GM12878 (cell line): ENCODE measurements around the gene IL34. TPM values are rescaled to one million over a fixed set of nuclear protein-coding genes. Genes with fewer than 3 reads are reported as not detected.

ENCODE experiments used
- ATAC-seq: fragments of 200-7000 bp; cut with Tn5 transposase; 3 replicates; pipeline ENCODE4 v1.9.1; 2020; ENCODE audit warnings: mild to moderate bottlenecking, moderate library complexity
- BruUV-seq: library from RNA; stranded (reverse); fragments of 400-500 nt; replicated peaks from 2 replicates; lab custom pipeline; 2021; lab: Mats Ljungman, UMichigan
- CTCF ChIA-PET: fragments of 300-600 bp; sonication (Branson Sonifier 250); formaldehyde crosslinking; extraction: SDS; loops from one replicate; lab custom pipeline; 2021; ENCODE audit warnings: inconsistent platforms; lab: Yijun Ruan, JAX
- POLR2A ChIA-PET: fragments of 350-600 bp; formaldehyde crosslinking; extraction: SDS; loops from one replicate; lab custom pipeline; 2021; ENCODE audit warnings: inconsistent platforms; lab: Charles Lee
- RAD21 ChIA-PET: fragments of 300-600 bp; sonication (Branson Sonifier 250); formaldehyde crosslinking; loops from one replicate; lab custom pipeline; 2023; ENCODE audit warnings: antibody characterized with exemption; ENCODE audit not compliant: unreplicated experiment; lab: Charles Lee
- SMC1A ChIA-PET: fragments of 300-600 bp; sonication (Branson Sonifier 250); formaldehyde crosslinking; loops from one replicate; lab custom pipeline; 2023; ENCODE audit not compliant: unreplicated experiment, uncharacterized antibody; lab: Charles Lee
- DNase-seq: peaks from one replicate; pipeline ENCODE4 v3.0.0-alpha.2; 2011; ENCODE audit warnings: low read depth, low spot score
- FAIRE-seq: peaks from 3 replicates; lab custom pipeline; 2011; peaks lifted over from hg19 to GRCh38; lab: Jason Lieb, UNC
- H2AFZ ChIP-seq: 2 replicates; pipeline ENCODE4 v1.6.0; 2011; ENCODE audit warnings: low read depth, low read length, control low read depth; ENCODE audit not compliant: control insufficient read depth
- H3K27ac ChIP-seq: 2 replicates; pipeline ENCODE4 v1.5.1; 2011; ENCODE audit warnings: control low read depth; ENCODE audit not compliant: control insufficient read depth, insufficient read depth
- H3K27me3 ChIP-seq, 2 experiments: replicated peaks in 1 of 2; 2 replicates each; pipeline versions ENCODE4 v1.6.0 to v1.6.1; 2011; ENCODE audit warnings: low read length in 1 of 2; ENCODE audit not compliant: control insufficient read depth in 2 of 2, insufficient read depth in 2 of 2
- H3K36me3 ChIP-seq, 2 experiments: 2 replicates each; pipeline ENCODE4 v1.5.1; 2011; ENCODE audit warnings: low read length in 1 of 2; ENCODE audit not compliant: control insufficient read depth in 2 of 2, insufficient read depth in 2 of 2
- H3K4me1 ChIP-seq: 2 replicates; pipeline ENCODE4 v1.6.1; 2011; ENCODE audit warnings: mild to moderate bottlenecking, low read length, moderate library complexity, mixed read lengths; ENCODE audit not compliant: control insufficient read depth, insufficient read depth
- H3K4me2 ChIP-seq: 2 replicates; pipeline ENCODE4 v1.6.0; 2011; ENCODE audit warnings: control low read depth; ENCODE audit not compliant: control insufficient read depth, insufficient read depth
- H3K4me3 ChIP-seq: fragments of 200-600 bp; sonication (generic); 2 replicates; pipeline ENCODE4 v1.5.1; 2016
- H3K79me2 ChIP-seq: 2 replicates; pipeline ENCODE4 v1.6.0; 2011; ENCODE audit warnings: low read length; ENCODE audit not compliant: control insufficient read depth, insufficient read depth
- H3K9ac ChIP-seq: 2 replicates; pipeline ENCODE4 v1.8.0; 2011; ENCODE audit warnings: low read length, control low read depth, mixed read lengths; ENCODE audit not compliant: control insufficient read depth, insufficient read depth
- H3K9me3 ChIP-seq: replicated peaks from 3 replicates; pipeline ENCODE4 v1.5.1; 2011; ENCODE audit warnings: mild to moderate bottlenecking, low read length; ENCODE audit not compliant: control insufficient read depth, insufficient read depth
- H4K20me1 ChIP-seq: 2 replicates; pipeline ENCODE4 v1.6.0; 2011; ENCODE audit not compliant: control insufficient read depth, insufficient read depth
- PML ChIP-seq: IDR thresholded peaks from 2 replicates; pipeline ENCODE4 v1.6.1; 2012; ENCODE audit warnings: low read length, inconsistent platforms
- RFX5 ChIP-seq: IDR thresholded peaks from 2 replicates; pipeline ENCODE4 v1.6.1; 2011; ENCODE audit warnings: low read depth, low read length, improper control_type of control experiment
- TCF7 ChIP-seq: IDR thresholded peaks from 2 replicates; pipeline ENCODE4 v1.6.1; 2014; ENCODE audit warnings: antibody characterized with exemption, borderline replicate concordance
- YY1 ChIP-seq: IDR thresholded peaks from 2 replicates; pipeline ENCODE4 v1.6.1; 2011; ENCODE audit warnings: low read depth, mild to moderate bottlenecking, low read length
- WGBS: methylation state at CpG from one replicate; pipeline ENCODE4 v1.1.6; 2016; ENCODE audit warnings: low lambda C conversion rate; ENCODE audit not compliant: insufficient replicate concordance, insufficient coverage; ENCODE audit errors: missing lambda C conversion rate; 5-methylcytosine and 5-hydroxymethylcytosine counted together
- in situ Hi-C: fragments of 300-500 bp; cut with MboI; formaldehyde crosslinking; loops from 9 replicates; pipeline ENCODE4 v1.14.3; 2018; ENCODE audit warnings: mixed read lengths
- intact Hi-C: fragments of 100-400 bp; cut with micrococcal nuclease; formaldehyde crosslinking; loops from one replicate; pipeline ENCODE4 v1.14.2; 2022; ENCODE audit not compliant: unreplicated experiment
- polyA plus RNA-seq, 11 experiments: library from polyadenylated mRNA; depleted of rRNA in 4 of 11; unstranded in 6 of 11; stranded (reverse) in 5 of 11; fragments of >200 nt; fragmentation: Nextera tagmentation in 4 of 11; fragmentation: Illumina TruSeq in 1 of 11; extraction: Ambion mirVana in 4 of 11; extraction: Trizol in 1 of 11; gene quantifications; 1 replicate in 1 of 11; 2 replicates in 10 of 11; pipeline versions ENCODE4 v1.2.1 to v1.2.3, GENCODE V29; 2011 to 2016; ENCODE audit warnings: inconsistent platforms in 2 of 11, missing spikeins in 2 of 11, low read depth in 1 of 11
- total RNA-seq, 4 experiments: library from RNA; depleted of rRNA in 3 of 4; stranded (reverse); fragments of >200 nt in 3 of 4; fragmentation: Illumina TruSeq in 1 of 4; extraction: Trizol in 1 of 4; gene quantifications; 2 replicates each; pipeline versions ENCODE4 v1.2.1 to v1.2.3, GENCODE V29; 2013 to 2021
- TF ChIP-seq, protein P1 (sequence below): IDR thresholded peaks from 2 replicates; pipeline ENCODE4 v1.6.1; 2011; ENCODE audit warnings: borderline replicate concordance, low read depth, mild to moderate bottlenecking, moderate library complexity, low read length; ENCODE audit not compliant: insufficient read depth, poor library complexity, severe bottlenecking

IL34 gene
- total and polyA plus RNA-seq, 10 of the 15 experiments (the other 5 are each of a cell fraction or from before 2014, with no cell fraction given), result 0.27 to 0.40 TPM; not detected in 8

DNA sequence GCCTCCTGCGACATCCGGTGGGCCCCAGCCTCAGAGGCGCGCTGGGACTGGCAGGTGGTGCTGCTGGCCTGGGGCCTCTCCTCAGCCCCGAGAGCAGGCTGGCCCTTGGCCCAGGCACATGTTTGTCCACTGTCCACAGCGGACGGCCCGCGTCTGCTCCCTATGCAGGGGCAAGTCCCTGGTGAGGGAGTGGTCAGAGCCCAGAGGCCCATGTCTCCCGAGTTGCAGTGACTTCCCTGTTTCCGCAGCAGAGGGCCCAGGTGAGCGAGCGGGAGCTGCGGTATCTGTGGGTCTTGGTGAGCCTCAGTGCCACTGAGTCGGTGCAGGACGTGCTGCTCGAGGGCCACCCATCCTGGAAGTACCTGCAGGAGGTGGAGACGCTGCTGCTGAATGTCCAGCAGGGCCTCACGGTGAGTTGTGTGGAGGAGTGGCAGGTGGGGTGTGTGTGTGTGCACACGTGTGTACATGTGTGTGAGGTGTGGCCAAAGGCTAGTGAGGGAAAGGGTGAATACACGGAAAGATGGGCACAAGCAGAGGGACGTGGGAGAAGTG, 10.4 kb downstream of the IL34 start:
- Histone ChIP-seq H2AFZ (no peak overlapping the region), H3K4me2 (no peak overlapping the region), H3K9me3 (no peaks in the 10 kb centered on the region), H3K4me1 (no peaks in the 10 kb centered on the region), H3K9ac (no peak overlapping the region), H3K79me2 (no peaks in the 10 kb centered on the region), H3K4me3 (no peak overlapping the region), H4K20me1 (no peaks in the 10 kb centered on the region), H3K27ac (no peak overlapping the region), H3K27me3 (no peaks in the 10 kb centered on the region), H3K36me3 (no peaks in the 10 kb centered on the region)
- DNase-seq, result no peak
- ChIA-PET RAD21 (no interaction called here), POLR2A (no interaction called here), SMC1A (interaction anchor here (0.6 kb wide), 1 partner anchor 355 kb away, joined by 3 read pairs; no protein-coding TSS in a partner anchor), CTCF (no interaction called here)
- TF ChIP-seq, protein P1, sequence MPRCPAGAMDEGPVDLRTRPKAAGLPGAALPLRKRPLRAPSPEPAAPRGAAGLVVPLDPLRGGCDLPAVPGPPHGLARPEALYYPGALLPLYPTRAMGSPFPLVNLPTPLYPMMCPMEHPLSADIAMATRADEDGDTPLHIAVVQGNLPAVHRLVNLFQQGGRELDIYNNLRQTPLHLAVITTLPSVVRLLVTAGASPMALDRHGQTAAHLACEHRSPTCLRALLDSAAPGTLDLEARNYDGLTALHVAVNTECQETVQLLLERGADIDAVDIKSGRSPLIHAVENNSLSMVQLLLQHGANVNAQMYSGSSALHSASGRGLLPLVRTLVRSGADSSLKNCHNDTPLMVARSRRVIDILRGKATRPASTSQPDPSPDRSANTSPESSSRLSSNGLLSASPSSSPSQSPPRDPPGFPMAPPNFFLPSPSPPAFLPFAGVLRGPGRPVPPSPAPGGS, result no peak
- 57% methylated on average over 21 of the region's 22 CpGs for WGBS
- intact Hi-C loops (loop anchor here (10.0 kb wide), 1 partner anchor 492 kb away; no protein-coding TSS in a partner anchor), in situ Hi-C loops (no loop called here)
- no peak for ATAC-seq
- FAIRE-seq, result no peak
- no TSS peak for BruUV-seq

DNA sequence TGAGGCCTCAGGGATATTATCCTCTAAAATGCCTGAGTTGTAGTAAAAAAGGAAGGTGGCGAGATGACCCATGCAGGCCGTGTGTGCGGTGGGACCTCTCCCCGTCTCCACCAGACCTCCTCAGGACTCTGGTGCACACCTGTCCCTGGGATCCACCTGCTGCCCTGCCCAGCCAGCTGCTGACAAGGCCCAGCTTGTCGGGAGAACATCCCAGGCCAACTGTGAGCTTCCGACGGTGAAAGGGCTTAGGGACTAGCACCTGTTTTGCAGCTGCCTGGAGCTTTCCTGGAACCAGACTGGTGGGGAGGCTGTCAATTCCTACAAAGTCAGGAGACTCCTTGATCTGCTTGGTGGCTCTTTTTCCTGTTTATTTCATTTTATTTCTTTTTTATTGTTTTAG, 11.6 kb downstream of the IL34 start:
- BruUV-seq, result no TSS peak
- no peak for FAIRE-seq

More for the DNA sequence above, 11.6 kb downstream of the IL34 start:
- Histone ChIP-seq H3K4me2 (no peak overlapping the region), H3K9me3 (no peaks in the 10 kb centered on the region), H4K20me1 (no peaks in the 10 kb centered on the region), H3K79me2 (no peaks in the 10 kb centered on the region), H3K4me3 (no peak overlapping the region), H3K4me1 (no peaks in the 10 kb centered on the region), H3K27ac (no peak overlapping the region), H3K9ac (no peak overlapping the region), H2AFZ (no peak overlapping the region), H3K27me3 (no peaks in the 10 kb centered on the region), H3K36me3 (no peaks in the 10 kb centered on the region)
- ChIA-PET CTCF (no interaction called here), RAD21 (no interaction called here), SMC1A (no interaction called here), POLR2A (no interaction called here)
- DNase-seq (no peak), ATAC-seq (no peak)
- TF ChIP-seq PML, result no peak
- no peak for TF ChIP-seq YY1
- no peak for TF ChIP-seq TCF7
- TF ChIP-seq RFX5, result no peak
- intact Hi-C loops, result loop anchor here (10.0 kb wide), 1 partner anchor 493 kb away; no protein-coding TSS in a partner anchor
- in situ Hi-C loops, result no loop called here
- 53% methylated on average over 7 of the region's 7 CpGs for WGBS
